Upper lobe of right lung (tissue), 1 donor: ENCODE data around the gene TUBGCP2. TPM values are rescaled to one million over a fixed set of nuclear protein-coding genes. Genes with fewer than 3 reads are reported as not detected.
A peak's percentile ranks its signal among the peaks of the same experiment; 100 is the strongest.
"Not testable (repeated sequence)": the region's sequence is repeated elsewhere in the genome, so short reads cannot be mapped to it uniquely, and the experiment has no call there.

Experiments
- ATAC-seq: fragments of 200-7000 bp; cut with Tn5 transposase; one replicate; pipeline ENCODE4 v1.9.1; 2020; ENCODE audit warnings: mild to moderate bottlenecking, moderate library complexity
- DNase-seq: peaks from one replicate; pipeline ENCODE4 v3.0.0-alpha.2; 2020
- H3K27ac ChIP-seq: fragments of 200-600 bp; one replicate; pipeline ENCODE4 v1.8.0; 2022
- H3K27me3 ChIP-seq: fragments of 200-600 bp; one replicate; pipeline ENCODE4 v1.8.0; 2022; ENCODE audit warnings: mild to moderate bottlenecking
- H3K36me3 ChIP-seq: fragments of 200-600 bp; one replicate; pipeline ENCODE4 v1.8.0; 2022
- H3K4me1 ChIP-seq: fragments of 200-600 bp; one replicate; pipeline ENCODE4 v1.8.0; 2022
- H3K4me3 ChIP-seq: fragments of 200-600 bp; one replicate; pipeline ENCODE4 v1.8.0; 2022; ENCODE audit warnings: mild to moderate bottlenecking
- H3K9me3 ChIP-seq: fragments of 200-600 bp; one replicate; pipeline ENCODE4 v1.8.0; 2022
- intact Hi-C: fragments of 100-400 bp; cut with DNase I; formaldehyde crosslinking; loops from one replicate; pipeline ENCODE4 v1.11.0; 2022
- total RNA-seq: library from RNA; stranded (reverse); fragmentation: NEBNext Ultra II Directional; extraction: Animal tissue kit (Norgen Biotek cat#: 25700); gene quantifications from one replicate; pipeline ENCODE4 v1.2.1, GENCODE V29; 2021
- TF ChIP-seq, protein P1 (sequence below): fragments of 200-600 bp; IDR thresholded peaks from one replicate; pipeline ENCODE4 v1.8.0; 2022; ENCODE audit warnings: antibody characterized with exemption
- donor health status: DM: no; HTN: yes; CAD: no; lungs with severe emphysema.

The TUBGCP2 gene
- total RNA-seq, 1 donor from 2014 or later, result 44.6 TPM

DNA sequence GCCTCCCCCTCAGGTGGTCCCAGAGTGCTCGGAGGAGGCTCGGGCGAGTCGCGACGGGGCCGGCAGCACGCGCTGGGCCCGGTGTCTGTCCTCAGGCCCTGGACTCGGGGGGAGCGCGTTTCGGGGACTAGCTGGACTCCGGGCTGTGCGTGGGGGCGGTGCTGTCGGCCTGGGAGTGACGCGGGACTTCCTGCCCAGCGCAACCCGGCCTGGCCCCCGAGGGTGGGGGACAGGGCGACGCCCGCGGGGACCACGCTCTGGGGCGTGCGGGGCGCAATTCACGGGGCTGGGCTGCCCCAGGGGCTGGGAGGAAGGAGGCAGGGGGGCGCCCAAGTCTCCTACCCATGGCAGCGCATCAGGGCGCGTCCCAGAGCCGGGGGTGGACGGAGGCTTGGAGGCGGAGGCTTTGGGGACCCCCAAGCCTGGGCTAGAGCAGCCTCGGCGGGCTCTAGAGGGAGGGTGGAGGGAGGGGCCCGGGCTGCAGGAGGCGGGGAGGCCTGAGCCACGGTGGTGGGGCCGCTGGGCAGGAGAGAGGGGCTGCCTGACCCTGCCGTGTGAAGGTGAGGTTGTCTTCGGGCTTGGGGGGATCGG lies 73.3 kb downstream of the TUBGCP2 start:
- DNase-seq (peak; percentile 78), ATAC-seq (peak; percentile 59)
- peak overlapping the region; percentile 25 for H3K4me3 ChIP-seq
- no peak overlapping the region for H3K27ac ChIP-seq
- peaks cover 13% of the 10 kb centered on the region for H3K4me1 ChIP-seq
- no peaks in the 10 kb centered on the region for H3K36me3 ChIP-seq
- TF ChIP-seq, protein P1, sequence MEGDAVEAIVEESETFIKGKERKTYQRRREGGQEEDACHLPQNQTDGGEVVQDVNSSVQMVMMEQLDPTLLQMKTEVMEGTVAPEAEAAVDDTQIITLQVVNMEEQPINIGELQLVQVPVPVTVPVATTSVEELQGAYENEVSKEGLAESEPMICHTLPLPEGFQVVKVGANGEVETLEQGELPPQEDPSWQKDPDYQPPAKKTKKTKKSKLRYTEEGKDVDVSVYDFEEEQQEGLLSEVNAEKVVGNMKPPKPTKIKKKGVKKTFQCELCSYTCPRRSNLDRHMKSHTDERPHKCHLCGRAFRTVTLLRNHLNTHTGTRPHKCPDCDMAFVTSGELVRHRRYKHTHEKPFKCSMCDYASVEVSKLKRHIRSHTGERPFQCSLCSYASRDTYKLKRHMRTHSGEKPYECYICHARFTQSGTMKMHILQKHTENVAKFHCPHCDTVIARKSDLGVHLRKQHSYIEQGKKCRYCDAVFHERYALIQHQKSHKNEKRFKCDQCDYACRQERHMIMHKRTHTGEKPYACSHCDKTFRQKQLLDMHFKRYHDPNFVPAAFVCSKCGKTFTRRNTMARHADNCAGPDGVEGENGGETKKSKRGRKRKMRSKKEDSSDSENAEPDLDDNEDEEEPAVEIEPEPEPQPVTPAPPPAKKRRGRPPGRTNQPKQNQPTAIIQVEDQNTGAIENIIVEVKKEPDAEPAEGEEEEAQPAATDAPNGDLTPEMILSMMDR, result no peak
- intact Hi-C loops, result no loop called here
- H3K9me3 ChIP-seq, result no peaks in the 10 kb centered on the region
- peaks cover 75% of the 10 kb centered on the region for H3K27me3 ChIP-seq

DNA sequence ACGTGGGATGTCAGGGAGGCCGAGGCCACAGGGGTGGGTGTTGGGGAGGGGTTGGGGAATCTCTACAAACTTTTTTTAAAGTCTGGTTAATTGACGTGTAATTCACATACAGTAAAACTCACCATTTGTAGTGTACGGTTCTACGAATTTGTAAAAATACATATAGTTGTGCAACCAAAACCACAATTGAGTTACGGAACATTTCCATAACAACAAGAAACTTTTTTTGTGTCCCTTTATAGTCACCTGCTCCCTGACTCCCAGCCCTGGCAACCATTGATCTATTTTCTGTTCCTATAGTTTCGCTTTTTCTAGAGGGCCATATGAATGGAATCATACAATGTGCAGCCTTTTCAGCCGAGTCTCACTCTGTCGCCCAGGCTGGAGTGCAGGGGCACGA lies 73.9 kb downstream of the TUBGCP2 start:
- H3K36me3 ChIP-seq, H3K27ac ChIP-seq, DNase-seq, H3K4me3 ChIP-seq, intact Hi-C loops, H3K9me3 ChIP-seq: not testable (repeated sequence)
- H3K4me1 ChIP-seq, result peaks cover 13% of the 10 kb centered on the region
- peak; percentile 6 for ATAC-seq
- H3K27me3 ChIP-seq, result peaks cover 73% of the 10 kb centered on the region

DNA sequence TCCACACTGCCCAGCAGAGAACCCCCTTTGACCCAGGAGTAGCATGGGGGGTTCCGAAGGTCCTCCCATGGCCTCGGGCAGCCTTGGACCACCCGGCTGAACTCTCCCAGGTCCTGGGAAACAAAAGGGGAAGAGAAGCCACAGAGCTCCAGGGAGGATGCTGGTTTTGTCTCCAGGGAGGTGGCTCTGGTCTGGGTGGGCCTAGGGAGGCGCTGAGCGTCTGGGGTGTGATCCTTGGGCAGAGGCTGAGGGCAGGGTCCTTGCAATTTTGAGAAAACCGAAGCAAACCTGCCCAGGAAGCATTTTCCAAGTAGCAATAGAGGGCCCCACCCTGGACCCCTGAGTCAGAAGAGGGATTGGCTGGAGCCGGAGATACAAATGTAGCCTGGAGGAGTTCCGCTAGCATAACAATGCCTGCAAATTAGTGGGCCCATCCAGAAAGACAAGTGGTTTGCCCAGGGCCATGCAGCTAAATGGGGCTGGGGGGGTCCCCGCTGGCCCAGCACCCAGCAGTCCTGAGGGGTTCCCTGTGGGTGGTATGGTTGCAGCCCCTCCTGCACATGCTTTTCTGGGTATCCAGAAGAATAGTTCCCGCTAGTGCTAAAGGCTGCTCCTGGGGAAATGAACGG lies 76.6 kb downstream of the TUBGCP2 start:
- Histone ChIP-seq H3K4me1 (peaks cover 12% of the 10 kb centered on the region), H3K27ac (no peak overlapping the region), H3K36me3 (no peaks in the 10 kb centered on the region), H3K4me3 (no peak overlapping the region), H3K27me3 (peaks cover 70% of the 10 kb centered on the region), H3K9me3 (no peaks in the 10 kb centered on the region)
- intact Hi-C loops, result no loop called here
- TF ChIP-seq, protein P1, result no peak
- DNase-seq, result no peak
- ATAC-seq, result no peak

DNA sequence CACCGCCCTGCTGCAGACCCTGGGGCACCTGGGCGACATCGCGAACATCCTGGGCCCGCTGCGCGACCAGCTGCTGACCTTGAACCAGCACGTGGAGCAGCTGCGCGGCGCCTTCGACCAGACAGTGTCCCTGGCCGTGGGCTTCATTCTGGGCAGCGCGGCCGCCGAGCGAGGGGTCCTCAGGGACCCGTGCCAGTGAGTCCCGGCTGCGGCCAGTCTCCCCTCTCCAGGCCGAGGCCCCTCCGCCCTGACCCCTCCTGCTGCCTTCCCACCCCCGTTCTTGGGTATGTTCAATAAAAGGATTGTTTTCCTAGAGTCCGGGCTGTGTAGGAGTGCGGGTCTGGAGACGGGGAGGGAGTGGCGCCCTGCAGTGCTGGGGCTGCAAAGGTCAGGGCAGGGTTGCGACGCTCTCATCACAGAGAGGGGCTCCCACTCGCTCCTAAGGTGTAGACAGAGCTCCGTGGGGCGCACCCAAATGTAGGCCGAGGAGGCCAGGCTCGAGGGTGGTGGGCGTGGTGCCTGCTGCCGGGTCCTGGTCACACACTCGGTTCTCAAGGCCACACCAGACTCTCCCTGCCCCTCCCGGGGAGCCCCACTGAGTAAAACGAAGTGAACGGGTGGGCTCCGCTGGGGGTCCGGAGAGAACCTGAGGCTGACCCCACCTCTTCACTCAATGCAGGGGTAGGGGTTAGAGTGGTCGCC lies 77.3 kb downstream of the TUBGCP2 start:
- H3K4me1 ChIP-seq, result peaks cover 5% of the 10 kb centered on the region
- no peak overlapping the region for H3K4me3 ChIP-seq
- ATAC-seq, result no peak
- DNase-seq, result no peak
- TF ChIP-seq, protein P1, result no peak
- intact Hi-C loops, result no loop called here
- no peaks in the 10 kb centered on the region for H3K36me3 ChIP-seq
- no peaks in the 10 kb centered on the region for H3K9me3 ChIP-seq
- peaks cover 70% of the 10 kb centered on the region for H3K27me3 ChIP-seq
- H3K27ac ChIP-seq, result no peak overlapping the region

DNA sequence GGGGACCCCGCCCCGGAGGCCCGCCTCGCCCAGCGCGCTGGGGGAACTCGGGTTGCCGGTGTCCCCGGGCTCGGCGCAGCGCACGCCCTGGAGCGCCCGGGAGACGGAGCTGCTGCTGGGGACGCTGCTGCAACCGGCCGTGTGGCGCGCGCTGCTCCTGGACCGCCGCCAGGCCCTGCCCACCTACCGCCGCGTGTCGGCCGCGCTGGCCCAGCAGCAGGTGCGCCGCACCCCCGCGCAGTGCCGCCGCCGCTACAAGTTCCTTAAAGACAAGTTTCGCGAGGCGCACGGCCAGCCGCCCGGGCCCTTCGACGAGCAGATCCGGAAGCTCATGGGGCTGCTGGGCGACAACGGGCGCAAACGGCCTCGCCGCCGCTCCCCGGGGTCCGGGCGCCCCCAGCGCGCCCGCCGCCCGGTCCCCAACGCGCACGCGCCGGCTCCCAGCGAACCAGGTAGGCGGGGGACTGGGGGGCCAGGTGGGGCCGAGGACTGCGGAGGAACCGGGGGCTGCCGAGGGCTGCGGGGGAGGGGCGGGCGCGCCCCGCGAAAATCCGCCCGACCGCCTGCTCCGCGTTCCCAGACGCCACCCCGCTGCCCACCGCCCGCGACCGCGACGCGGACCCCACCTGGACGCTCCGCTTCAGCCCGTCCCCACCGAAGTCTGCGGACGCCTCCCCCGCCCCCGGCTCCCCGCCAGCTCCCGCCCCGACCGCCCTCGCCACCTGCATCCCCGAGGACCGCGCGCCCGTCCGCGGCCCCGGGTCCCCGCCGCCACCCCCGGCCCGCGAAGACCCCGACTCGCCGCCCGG lies 78.1 kb downstream of the TUBGCP2 start:
- Histone ChIP-seq H3K9me3 (no peaks in the 10 kb centered on the region), H3K4me1 (no peaks in the 10 kb centered on the region), H3K4me3 (no peak overlapping the region), H3K27ac (no peak overlapping the region), H3K36me3 (no peaks in the 10 kb centered on the region), H3K27me3 (peaks cover 66% of the 10 kb centered on the region)
- ATAC-seq, result peak; percentile 29
- peak; percentile 81 for DNase-seq
- intact Hi-C loops, result no loop called here
- TF ChIP-seq, protein P1, result no peak

DNA sequence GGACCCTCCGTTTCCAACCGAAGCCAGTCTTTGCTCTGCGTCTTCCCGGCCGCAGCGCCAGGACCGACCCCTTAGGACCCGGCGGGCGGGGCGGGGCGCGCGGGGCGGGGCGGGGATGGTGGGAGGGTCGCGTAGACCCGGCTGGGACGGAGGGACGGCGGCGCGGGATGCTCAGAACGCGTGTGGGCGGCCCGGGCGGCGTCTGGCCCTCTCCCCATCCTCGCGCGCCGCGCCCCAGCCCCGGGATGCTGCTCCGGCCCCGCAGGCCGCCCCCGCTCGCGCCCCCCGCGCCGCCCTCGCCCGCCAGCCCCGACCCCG lies 78.7 kb downstream of the TUBGCP2 start, which contains the start of gene UTF1:
UTF1 (plus strand) TSS at position 174 of the 318 bp plus-strand sequence; CDS start at position 246, 72 bp downstream.
- no peak for ATAC-seq
- no peak within 1 kb of the TSS for H3K4me3 ChIP-seq
- intact Hi-C loops, result no loop called here

More for the DNA sequence above, 78.7 kb downstream of the TUBGCP2 start, which contains the start of gene UTF1:
- peaks cover 62% of the 10 kb centered on the region for H3K27me3 ChIP-seq
- H3K4me1 ChIP-seq, result no peaks in the 10 kb centered on the region
- TF ChIP-seq, protein P1, result no peak
- DNase-seq, result no peak
- no peak within 1 kb of the TSS for H3K27ac ChIP-seq
- no peaks in the 10 kb centered on the region for H3K36me3 ChIP-seq
- no peaks in the 10 kb centered on the region for H3K9me3 ChIP-seq
